CD8-positive, alpha-beta memory T cell (primary cell): ENCODE results near the gene CCDC136. TPM values are rescaled to one million over a fixed set of nuclear protein-coding genes. Genes with fewer than 3 reads are reported as not detected.

ENCODE experiments used
- CTCF ChIA-PET: fragments of 350-600 bp; sonication (Branson Sonifier 250); formaldehyde crosslinking; loops from one replicate; lab custom pipeline; 2021; ENCODE audit warnings: antibody characterized with exemption; lab: Charles Lee
- POLR2A ChIA-PET: fragments of 350-600 bp; sonication (Branson Sonifier 250); formaldehyde crosslinking; loops from one replicate; lab custom pipeline; 2021; ENCODE audit warnings: antibody characterized with exemption; lab: Charles Lee
- DNase-seq, 5 donors: peaks; one replicate each; pipeline versions ENCODE4 v3.0.0 to v3.0.0-alpha.2; 2020 to 2022; ENCODE audit warnings: mixed read lengths in 1 of 5
- H3K27ac ChIP-seq: one replicate; pipeline ENCODE4 v1.7.0; 2013; ENCODE audit warnings: low read depth, mild to moderate bottlenecking, low read length, moderate library complexity
- H3K27me3 ChIP-seq: 2 replicates; pipeline ENCODE4 v1.7.0; 2013; ENCODE audit warnings: low read length, mild to moderate bottlenecking; ENCODE audit not compliant: insufficient read depth, poor library complexity, severe bottlenecking
- H3K36me3 ChIP-seq: 2 replicates; pipeline ENCODE4 v1.7.0; 2013; ENCODE audit warnings: mild to moderate bottlenecking, low read length, moderate library complexity; ENCODE audit not compliant: insufficient read depth
- H3K4me1 ChIP-seq: 2 replicates; pipeline ENCODE4 v1.7.0; 2013; ENCODE audit warnings: mild to moderate bottlenecking, low read length, moderate library complexity; ENCODE audit not compliant: insufficient read depth
- H3K4me3 ChIP-seq: 2 replicates; pipeline ENCODE4 v1.7.0; 2013; ENCODE audit warnings: mild to moderate bottlenecking, low read length
- H3K9me3 ChIP-seq: 2 replicates; pipeline ENCODE4 v1.7.0; 2013; ENCODE audit warnings: mild to moderate bottlenecking, low read length
- H3K27ac Mint-ChIP-seq, 8 donors: one replicate each; pipeline ENCODE4 v1.8.0; 2020 to 2021; ENCODE audit warnings: mixed read lengths in 8 of 8, mild to moderate bottlenecking in 6 of 8, inconsistent platforms in 3 of 8, moderate library complexity in 3 of 8
- H3K27me3 Mint-ChIP-seq, 2 donors: one replicate each; pipeline ENCODE4 v1.8.0; 2020 to 2021; ENCODE audit warnings: mixed read lengths in 2 of 2, mild to moderate bottlenecking in 1 of 2, moderate library complexity in 1 of 2
- H3K36me3 Mint-ChIP-seq, 3 donors: one replicate each; pipeline ENCODE4 v1.8.0; 2020 to 2021; ENCODE audit warnings: mixed read lengths in 3 of 3, inconsistent platforms in 1 of 3, mild to moderate bottlenecking in 1 of 3
- H3K4me1 Mint-ChIP-seq, 3 donors: one replicate each; pipeline ENCODE4 v1.8.0; 2020 to 2021; ENCODE audit warnings: mixed read lengths in 3 of 3, inconsistent platforms in 1 of 3, mild to moderate bottlenecking in 1 of 3
- H3K4me3 Mint-ChIP-seq, 7 donors: one replicate each; pipeline ENCODE4 v1.8.0; 2020 to 2021; ENCODE audit warnings: mixed read lengths in 7 of 7, mild to moderate bottlenecking in 6 of 7, moderate library complexity in 4 of 7, inconsistent platforms in 2 of 7
- H3K9me3 Mint-ChIP-seq, 5 donors: one replicate each; pipeline ENCODE4 v1.8.0; 2020 to 2022; ENCODE audit warnings: mixed read lengths in 5 of 5, mild to moderate bottlenecking in 3 of 5, moderate library complexity in 2 of 5, inconsistent platforms in 1 of 5
- polyA plus RNA-seq: library from polyadenylated mRNA; unstranded; fragments of 300-500 nt; fragmentation: Illumina TruSeq; gene quantifications from one replicate; pipeline ENCODE4 v1.2.3, GENCODE V29; 2021
- total RNA-seq, 2 experiments: library from RNA; stranded (reverse); gene quantifications; one replicate each; pipeline ENCODE4 v1.2.3, GENCODE V29; 2021

CCDC136 gene
- total and polyA plus RNA-seq, 3 experiments from 2014 or later: 2.6 to 9.0 (median 8.7) TPM

DNA sequence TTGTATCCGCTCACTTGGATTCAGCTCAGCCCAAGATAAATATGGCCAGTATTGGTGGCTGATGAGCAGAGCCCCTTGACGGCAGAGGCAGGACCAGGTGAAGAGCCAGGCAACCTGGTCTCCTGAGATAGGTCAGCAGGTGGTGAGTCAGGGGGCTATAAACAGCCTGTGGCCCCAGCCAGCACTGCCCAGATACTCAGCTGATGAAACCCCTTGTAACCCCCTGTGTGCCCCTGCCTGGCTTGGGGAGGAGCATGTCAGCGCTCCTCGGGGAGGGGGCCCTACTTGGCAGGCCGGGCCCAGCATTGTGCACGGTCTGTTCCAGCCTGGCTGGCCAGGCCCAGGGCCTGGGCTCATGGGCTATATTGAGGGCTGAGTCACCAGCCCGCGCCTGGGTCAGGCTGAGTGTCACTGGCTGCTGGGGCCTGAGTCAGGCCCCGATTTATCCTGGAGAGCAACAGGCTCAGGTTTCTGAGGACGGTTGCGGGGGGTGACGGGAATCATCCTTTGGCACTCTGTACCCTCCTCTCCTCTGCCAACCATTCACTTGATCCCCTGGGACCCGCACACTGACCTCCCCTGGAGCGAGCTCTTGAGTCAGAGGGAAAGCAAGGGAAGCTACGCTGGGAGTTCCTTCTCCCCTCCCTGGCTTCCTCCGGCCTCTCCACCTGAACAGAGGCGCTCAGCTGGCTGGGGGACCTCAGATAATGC is 35.6 kb downstream of the CCDC136 start:
- CTCF ChIA-PET: no interaction called here
- Histone ChIP-seq H3K27me3 (peaks cover 15% of the 10 kb centered on the region), H3K4me1 (peaks cover 7% of the 10 kb centered on the region), H3K4me3 (no peak overlapping the region), H3K9me3 (no peaks in the 10 kb centered on the region), H3K27ac (no peak overlapping the region), H3K36me3 (no peaks in the 10 kb centered on the region)
- peaks cover 0 to under 1% (median 0%) of the 10 kb centered on the region in 3 donors for H3K36me3 Mint-ChIP-seq
- H3K27ac Mint-ChIP-seq: no peak overlapping the region
- no peak for DNase-seq
- no peaks in the 10 kb centered on the region for H3K9me3 Mint-ChIP-seq
- H3K27me3 Mint-ChIP-seq: peaks cover 34 to 45% of the 10 kb centered on the region in 2 donors
- peaks cover 6 to 21% (median 12%) of the 10 kb centered on the region in 3 donors for H3K4me1 Mint-ChIP-seq
- POLR2A ChIA-PET: no interaction called here
- H3K4me3 Mint-ChIP-seq: no peak overlapping the region

DNA sequence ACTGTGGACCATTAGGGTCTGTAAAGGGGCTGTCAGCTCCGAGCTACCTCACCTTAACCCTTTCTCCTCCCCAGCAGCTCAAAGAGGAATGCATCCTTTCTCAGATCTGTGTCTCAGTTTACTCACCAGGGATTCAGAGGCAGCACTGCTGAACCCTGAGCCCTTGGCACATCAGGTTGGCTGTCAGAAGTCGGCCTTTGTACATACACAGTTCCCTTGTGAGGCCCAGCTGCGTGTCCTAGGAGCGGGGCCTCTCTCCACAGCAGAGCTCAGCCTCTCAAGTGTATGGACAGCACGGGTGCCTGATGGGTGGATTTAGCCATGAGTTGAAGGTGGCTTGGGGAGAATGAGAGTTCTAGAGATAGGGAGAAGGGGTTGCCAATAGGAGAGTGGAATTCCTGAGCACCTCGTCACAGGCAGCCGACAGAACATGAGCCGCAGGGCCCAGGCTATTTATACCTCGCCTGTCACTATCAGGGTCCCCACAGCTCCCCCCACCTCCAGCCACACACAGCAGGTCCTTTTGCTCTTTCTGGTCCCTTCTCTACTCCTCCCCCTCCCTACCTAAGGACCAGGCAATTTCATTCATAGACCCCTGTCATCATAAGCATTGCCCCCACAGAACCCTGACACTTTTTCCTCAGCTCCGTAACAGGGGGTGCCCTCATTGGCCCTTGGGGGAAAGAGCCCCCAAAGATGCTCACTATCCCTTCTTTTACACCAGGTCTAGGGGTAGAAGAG is 36.4 kb downstream of the CCDC136 start:
- Mint-ChIP-seq H3K4me3 (peak overlapping the region in 2 of 7 donors; percentile 45 to 69), H3K27ac (no peak overlapping the region), H3K4me1 (peaks cover 6 to 21% (median 12%) of the 10 kb centered on the region in 3 donors), H3K27me3 (peaks cover 34 to 45% of the 10 kb centered on the region in 2 donors), H3K36me3 (no peaks in the 10 kb centered on the region), H3K9me3 (no peaks in the 10 kb centered on the region)
- ChIA-PET POLR2A (no interaction called here), CTCF (no interaction called here)
- Histone ChIP-seq H3K27me3 (peaks cover 15% of the 10 kb centered on the region), H3K4me3 (no peak overlapping the region), H3K36me3 (no peaks in the 10 kb centered on the region), H3K27ac (peak overlapping the region; percentile 24), H3K4me1 (peaks cover 7% of the 10 kb centered on the region), H3K9me3 (no peaks in the 10 kb centered on the region)
- no peak for DNase-seq

DNA sequence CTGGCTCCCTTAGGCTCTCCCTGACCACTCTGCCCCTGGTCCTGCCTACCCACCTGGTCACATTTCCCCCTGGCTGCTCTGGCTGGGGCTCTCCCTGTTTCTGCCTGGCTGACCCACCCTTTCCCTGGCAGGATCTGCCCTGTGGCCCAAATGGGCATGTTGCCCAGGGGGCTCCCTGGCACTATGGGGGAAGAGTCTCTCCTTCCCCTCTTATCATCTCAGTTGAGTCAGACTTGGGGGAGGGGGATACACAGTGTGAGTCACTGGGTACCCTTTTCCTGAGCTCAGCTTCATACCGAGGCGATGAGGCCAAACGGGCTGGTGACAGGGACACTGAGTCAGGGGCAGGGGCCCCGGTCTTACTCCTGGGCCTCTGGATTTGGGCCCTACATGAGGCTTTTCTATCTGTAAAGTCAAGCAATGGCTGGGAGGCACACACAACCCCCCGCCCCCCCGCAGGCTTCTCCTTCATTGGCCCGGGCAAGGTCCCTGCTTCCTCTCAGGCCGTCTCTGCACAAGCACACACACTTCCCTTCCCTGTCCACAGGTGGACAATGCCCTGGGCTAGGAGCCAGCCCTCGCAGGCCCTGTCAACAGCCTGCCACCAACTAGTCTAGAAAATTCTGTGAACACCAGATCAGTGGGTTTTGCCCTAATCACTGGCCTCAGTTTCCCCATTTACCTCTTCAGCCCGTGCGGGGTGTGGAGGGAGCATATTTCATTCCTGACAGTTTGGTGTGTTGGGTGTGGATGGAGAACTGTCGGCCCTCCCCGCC is 37.8 kb downstream of the CCDC136 start:
- H3K4me1 Mint-ChIP-seq: peaks cover 6 to 21% (median 12%) of the 10 kb centered on the region in 3 donors
- CTCF ChIA-PET: no interaction called here
- Histone ChIP-seq H3K4me1 (peaks cover 7% of the 10 kb centered on the region), H3K27me3 (peaks cover 15% of the 10 kb centered on the region), H3K9me3 (no peaks in the 10 kb centered on the region), H3K4me3 (no peak overlapping the region), H3K36me3 (no peaks in the 10 kb centered on the region), H3K27ac (no peak overlapping the region)
- DNase-seq: no peak
- H3K4me3 Mint-ChIP-seq: peak overlapping the region in 5 of 7 donors; percentile 48 to 70 (median 61)
- H3K27me3 Mint-ChIP-seq: peaks cover 34 to 45% of the 10 kb centered on the region in 2 donors
- H3K27ac Mint-ChIP-seq: no peak overlapping the region
- no peaks in the 10 kb centered on the region for H3K9me3 Mint-ChIP-seq
- POLR2A ChIA-PET: no interaction called here
- no peaks in the 10 kb centered on the region for H3K36me3 Mint-ChIP-seq

DNA sequence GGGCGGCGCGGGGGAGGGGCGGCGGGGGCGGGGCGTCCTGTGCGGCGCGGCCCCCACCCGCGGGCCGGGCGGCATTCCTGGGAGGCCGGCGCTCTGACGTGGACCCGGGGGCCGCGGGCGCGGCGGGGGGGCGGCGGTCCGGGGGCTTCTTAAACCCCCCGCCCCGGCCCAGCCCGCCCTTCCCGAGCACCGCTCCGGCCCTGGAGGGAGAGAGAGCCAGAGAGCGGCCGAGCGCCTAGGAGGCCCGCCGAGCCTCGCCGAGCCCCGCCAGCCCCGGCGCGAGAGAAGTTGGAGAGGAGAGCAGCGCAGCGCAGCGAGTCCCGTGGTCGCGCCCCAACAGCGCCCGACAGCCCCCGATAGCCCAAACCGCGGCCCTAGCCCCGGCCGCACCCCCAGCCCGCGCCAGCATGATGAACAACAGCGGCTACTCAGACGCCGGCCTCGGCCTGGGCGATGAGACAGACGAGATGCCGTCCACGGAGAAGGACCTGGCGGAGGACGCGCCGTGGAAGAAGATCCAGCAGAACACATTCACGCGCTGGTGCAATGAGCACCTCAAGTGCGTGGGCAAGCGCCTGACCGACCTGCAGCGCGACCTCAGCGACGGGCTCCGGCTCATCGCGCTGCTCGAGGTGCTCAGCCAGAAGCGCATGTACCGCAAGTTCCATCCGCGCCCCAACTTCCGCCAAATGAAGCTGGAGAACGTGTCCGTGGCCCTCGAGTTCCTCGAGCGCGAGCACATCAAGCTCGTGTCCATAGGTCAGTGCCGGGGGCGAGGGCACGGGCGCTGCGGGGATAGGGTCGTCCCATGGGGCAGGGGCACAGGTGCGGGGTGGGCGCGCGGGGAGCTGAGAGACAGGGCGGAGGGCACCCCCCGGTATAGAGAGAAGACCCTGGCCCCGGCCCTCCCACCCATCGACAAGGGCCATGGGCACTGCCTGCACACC is 38.7 kb downstream of the CCDC136 start, which contains the start of gene FLNC:
TSS of gene FLNC (plus strand) at position 176 of the 947 bp plus-strand sequence. CDS start at position 408, 232 bp downstream.
- Histone ChIP-seq H3K4me3 (peak within 1 kb of the TSS; percentile 47), H3K27me3 (peaks cover 15% of the 10 kb centered on the region), H3K4me1 (peaks cover 7% of the 10 kb centered on the region), H3K9me3 (no peaks in the 10 kb centered on the region), H3K36me3 (no peaks in the 10 kb centered on the region), H3K27ac (peak within 1 kb of the TSS; percentile 74)
- peaks cover 6 to 21% (median 12%) of the 10 kb centered on the region in 3 donors for H3K4me1 Mint-ChIP-seq
- peak within 1 kb of the TSS in 2 of 8 donors; percentile 29 to 43 for H3K27ac Mint-ChIP-seq
- CTCF ChIA-PET: no interaction called here
- H3K4me3 Mint-ChIP-seq: peak within 1 kb of the TSS; percentile 38 to 87 (median 74)
- H3K36me3 Mint-ChIP-seq: no peaks in the 10 kb centered on the region
- POLR2A ChIA-PET: interaction anchor here (0.8 kb wide), 1 partner anchor 39 kb away, joined by 4 read pairs; no protein-coding TSS in a partner anchor
- peak in 2 of 5 donors; percentile 9 to 28 for DNase-seq
- no peaks in the 10 kb centered on the region for H3K9me3 Mint-ChIP-seq
- H3K27me3 Mint-ChIP-seq: peaks cover 31 to 45% of the 10 kb centered on the region in 2 donors

DNA sequence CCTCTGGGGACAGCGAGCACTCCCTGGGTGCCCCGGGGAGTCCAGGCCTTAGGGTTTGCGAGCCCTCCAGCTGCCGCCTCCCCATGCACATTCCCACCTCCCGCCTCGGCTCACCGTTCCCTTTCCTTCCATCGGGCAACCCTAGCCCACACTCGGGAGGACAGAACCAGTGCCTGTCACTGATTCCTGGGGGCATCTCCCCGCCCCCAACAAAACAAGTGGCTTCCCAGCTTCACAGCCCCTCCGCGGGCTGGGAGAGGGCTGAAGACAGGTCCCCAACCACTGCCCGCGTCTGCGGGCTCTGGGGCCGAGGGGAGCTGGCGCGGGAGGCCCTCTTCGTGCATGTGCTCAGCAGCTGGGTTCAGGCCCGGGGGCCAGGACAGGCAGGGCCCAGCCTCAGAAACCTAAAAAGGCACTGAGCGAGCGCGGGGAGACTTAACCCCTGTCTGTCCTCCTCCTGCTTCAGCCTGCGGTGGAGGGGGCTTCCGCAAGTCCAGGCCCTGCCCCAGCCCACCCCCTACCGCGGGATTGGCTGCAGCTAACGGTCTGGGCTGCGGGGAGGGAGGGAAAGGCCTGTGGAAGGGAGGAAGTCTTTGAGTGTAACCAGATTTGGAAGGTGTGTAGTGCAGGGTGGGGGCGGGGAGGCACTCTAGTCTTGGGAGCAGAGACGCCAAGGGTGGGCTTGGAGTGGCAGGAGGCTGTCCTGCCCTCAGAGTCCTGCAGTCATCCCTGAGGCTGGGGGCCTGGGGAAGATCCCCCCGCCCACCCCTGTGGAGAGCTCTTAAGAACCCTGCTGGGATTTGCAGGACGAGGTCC is 39.6 kb downstream of the CCDC136 start:
- Histone ChIP-seq H3K9me3 (no peaks in the 10 kb centered on the region), H3K36me3 (no peaks in the 10 kb centered on the region), H3K27ac (peak overlapping the region; percentile 74), H3K4me1 (peaks cover 7% of the 10 kb centered on the region), H3K27me3 (peaks cover 15% of the 10 kb centered on the region), H3K4me3 (no peak overlapping the region)
- no peaks in the 10 kb centered on the region for H3K9me3 Mint-ChIP-seq
- H3K27ac Mint-ChIP-seq: peak overlapping the region in 1 of 8 donors; percentile 43
- H3K4me3 Mint-ChIP-seq: peak overlapping the region in 6 of 7 donors; percentile 47 to 70 (median 57)
- no peaks in the 10 kb centered on the region for H3K36me3 Mint-ChIP-seq
- CTCF ChIA-PET: interaction anchor here (0.8 kb wide), 1 partner anchor 11 kb away, joined by 3 read pairs; no protein-coding TSS in a partner anchor
- POLR2A ChIA-PET: interaction anchor here (0.8 kb wide), 1 partner anchor 40 kb away, joined by 4 read pairs; no protein-coding TSS in a partner anchor
- no peak for DNase-seq
- H3K4me1 Mint-ChIP-seq: peaks cover 6 to 21% (median 12%) of the 10 kb centered on the region in 3 donors
- H3K27me3 Mint-ChIP-seq: peaks cover 27 to 39% of the 10 kb centered on the region in 2 donors

DNA sequence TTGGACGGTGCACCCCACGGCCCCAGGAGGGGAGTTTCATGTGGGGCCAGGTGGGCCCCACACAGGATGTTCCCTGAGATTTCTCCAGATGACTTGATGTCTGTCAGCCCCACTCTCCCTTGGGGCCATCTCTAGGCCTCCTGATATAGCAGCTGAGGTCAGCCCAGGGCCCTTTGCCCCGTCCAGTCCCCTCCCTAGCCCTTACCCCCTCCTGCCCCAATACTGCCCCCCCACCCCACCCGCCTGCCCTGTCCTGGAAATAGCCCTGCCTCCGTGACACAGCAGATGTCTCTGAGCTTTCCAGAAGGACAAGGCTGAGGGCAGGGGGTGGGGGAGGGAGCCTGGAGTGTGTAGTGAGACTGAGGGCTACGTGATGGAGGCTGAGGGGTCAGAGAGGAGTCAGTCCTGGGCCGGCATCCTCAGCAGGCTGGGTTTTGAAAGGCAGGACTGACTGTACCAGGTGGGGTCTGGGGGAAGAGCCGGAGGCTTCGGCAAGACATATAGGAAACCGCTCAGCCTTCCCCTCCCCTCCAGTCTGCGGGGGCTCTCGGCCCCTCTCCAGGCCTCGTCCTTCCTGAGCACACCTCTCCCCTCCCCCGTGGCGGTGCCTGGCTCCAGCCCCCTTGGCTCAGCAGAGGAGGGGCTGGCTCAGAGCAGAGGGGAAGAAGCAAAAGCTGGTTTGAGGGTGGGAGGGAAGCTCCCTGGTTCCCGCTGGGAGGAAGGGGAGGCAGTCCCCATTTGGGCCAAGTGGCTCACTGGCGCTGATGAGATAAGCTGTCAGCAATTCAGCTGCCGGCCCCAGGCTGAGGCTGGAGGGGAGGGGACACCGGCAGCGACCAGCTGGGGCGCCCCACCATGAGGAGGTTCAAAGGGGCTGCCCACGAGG is 40.5 kb downstream of the CCDC136 start:
- CTCF ChIA-PET: interaction anchor here (0.8 to 1.4 kb wide), 2 partner anchors 10 to 12 kb away, joined by 3 to 4 read pairs; no protein-coding TSS in a partner anchor

More for the DNA sequence above, 40.5 kb downstream of the CCDC136 start:
- Histone ChIP-seq H3K9me3 (no peaks in the 10 kb centered on the region), H3K36me3 (no peaks in the 10 kb centered on the region), H3K4me3 (no peak overlapping the region), H3K27me3 (peaks cover 15% of the 10 kb centered on the region), H3K4me1 (peaks cover 7% of the 10 kb centered on the region), H3K27ac (peak overlapping the region; percentile 74)
- Mint-ChIP-seq H3K4me1 (peaks cover 6 to 21% (median 12%) of the 10 kb centered on the region in 3 donors), H3K27me3 (peaks cover 20 to 31% of the 10 kb centered on the region in 2 donors), H3K9me3 (no peaks in the 10 kb centered on the region), H3K27ac (peak overlapping the region in 1 of 8 donors; percentile 33), H3K4me3 (peak overlapping the region in 1 of 7 donors; percentile 70), H3K36me3 (no peaks in the 10 kb centered on the region)
- POLR2A ChIA-PET: no interaction called here
- no peak for DNase-seq
